Measurements from ENCODE around the gene ACOXL. TPM values are rescaled to one million over a fixed set of nuclear protein-coding genes. Genes with fewer than 3 reads are reported as not detected.

The ACOXL gene
- total and polyA plus RNA-seq, 3 donors from 2014 or later: 4.9 to 7.9 (median 5.3) TPM

DNA sequence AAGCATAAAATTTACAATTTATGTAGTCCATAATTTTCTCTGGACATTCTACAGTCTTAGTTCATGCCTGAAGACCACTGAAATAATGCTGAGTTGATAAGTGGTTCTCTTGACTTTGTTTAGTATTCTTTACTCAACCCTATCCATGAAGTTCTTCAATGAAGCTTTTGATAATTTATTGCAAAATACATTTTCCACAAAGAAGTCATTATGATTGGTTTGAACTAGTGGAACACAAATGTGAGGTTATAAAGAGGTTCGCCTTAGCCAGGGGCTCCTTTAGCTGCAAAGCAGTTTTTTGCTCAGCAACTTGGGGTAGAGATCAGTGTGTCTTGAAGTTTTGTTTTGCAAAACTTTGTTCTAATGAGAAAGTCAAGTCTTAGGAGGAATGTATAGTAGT lies 394.2 kb downstream of the ACOXL start:
- no peaks in the 10 kb centered on the region for H3K9me3 ChIP-seq
- no peaks in the 10 kb centered on the region for H3K27me3 ChIP-seq
- no peak overlapping the region for H3K4me3 ChIP-seq
- intact Hi-C loops (cut with DNase I; ENCODE audit: low total_unique reads): no loop called here
- 93 to 95% methylated on average over 1 of the region's 1 CpG for WGBS, 2 donors
- no peak for TF ChIP-seq POLR2A (IDR thresholded peaks at IDR 0.05)
- TF ChIP-seq, protein P1, sequence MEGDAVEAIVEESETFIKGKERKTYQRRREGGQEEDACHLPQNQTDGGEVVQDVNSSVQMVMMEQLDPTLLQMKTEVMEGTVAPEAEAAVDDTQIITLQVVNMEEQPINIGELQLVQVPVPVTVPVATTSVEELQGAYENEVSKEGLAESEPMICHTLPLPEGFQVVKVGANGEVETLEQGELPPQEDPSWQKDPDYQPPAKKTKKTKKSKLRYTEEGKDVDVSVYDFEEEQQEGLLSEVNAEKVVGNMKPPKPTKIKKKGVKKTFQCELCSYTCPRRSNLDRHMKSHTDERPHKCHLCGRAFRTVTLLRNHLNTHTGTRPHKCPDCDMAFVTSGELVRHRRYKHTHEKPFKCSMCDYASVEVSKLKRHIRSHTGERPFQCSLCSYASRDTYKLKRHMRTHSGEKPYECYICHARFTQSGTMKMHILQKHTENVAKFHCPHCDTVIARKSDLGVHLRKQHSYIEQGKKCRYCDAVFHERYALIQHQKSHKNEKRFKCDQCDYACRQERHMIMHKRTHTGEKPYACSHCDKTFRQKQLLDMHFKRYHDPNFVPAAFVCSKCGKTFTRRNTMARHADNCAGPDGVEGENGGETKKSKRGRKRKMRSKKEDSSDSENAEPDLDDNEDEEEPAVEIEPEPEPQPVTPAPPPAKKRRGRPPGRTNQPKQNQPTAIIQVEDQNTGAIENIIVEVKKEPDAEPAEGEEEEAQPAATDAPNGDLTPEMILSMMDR (IDR thresholded peaks at IDR 0.05): no peak
- DNase-seq: no peak
- peaks cover 4% of the 10 kb centered on the region for H3K4me1 ChIP-seq
- H3K36me3 ChIP-seq (ENCODE audit: low read depth, missing control alignments): no peaks in the 10 kb centered on the region
- H3K27ac ChIP-seq: no peak overlapping the region

DNA sequence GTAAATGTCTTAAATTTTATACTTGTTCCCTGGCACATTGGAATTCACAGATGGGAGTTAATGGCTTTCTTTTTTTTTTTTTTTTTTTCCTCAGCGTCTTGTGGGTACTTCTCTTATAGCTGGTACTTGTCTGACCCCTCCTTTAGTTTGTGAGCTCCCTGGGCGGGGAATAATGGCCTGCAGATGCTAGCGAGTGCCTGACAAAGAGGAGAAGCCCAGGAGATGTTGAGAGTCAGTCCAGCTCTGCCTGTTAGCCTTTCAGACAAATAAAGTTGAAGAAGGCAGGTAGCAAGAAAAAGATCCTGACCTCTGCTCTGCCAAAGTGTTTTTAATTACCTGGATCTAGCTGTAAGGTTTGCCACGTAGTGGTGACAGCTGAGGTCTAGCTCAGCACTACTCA lies 395.0 kb downstream of the ACOXL start:
- WGBS, 2 donors: 90 to 93% methylated on average over 4 of the region's 4 CpGs
- no peak for TF ChIP-seq POLR2A (IDR thresholded peaks at IDR 0.05)
- TF ChIP-seq, protein P1 (IDR thresholded peaks at IDR 0.05): no peak
- Histone ChIP-seq H3K36me3 (ENCODE audit: low read depth, missing control alignments) (no peaks in the 10 kb centered on the region), H3K4me1 (no peaks in the 10 kb centered on the region), H3K27me3 (no peaks in the 10 kb centered on the region), H3K27ac (no peak overlapping the region), H3K9me3 (no peaks in the 10 kb centered on the region), H3K4me3 (no peak overlapping the region)
- intact Hi-C loops (cut with DNase I; ENCODE audit: low total_unique reads): no loop called here
- DNase-seq: no peak

DNA sequence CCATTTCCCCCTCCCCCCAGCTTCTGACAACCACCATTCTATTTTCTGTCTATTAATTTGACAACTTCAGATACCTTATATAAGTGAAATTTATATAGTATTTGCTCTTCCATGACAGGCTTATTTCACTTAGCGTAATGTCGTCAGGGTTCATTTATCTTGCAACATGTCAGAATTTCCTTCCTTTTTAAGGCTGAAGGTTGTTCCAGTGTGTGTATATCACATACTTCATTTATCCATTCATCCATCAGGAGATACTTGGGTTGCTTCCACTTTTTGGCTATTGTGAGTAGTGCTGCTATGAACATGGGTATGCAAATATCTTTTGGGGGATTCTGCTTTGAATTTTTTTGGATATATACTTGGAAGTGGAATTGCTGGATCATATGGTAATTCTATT lies 395.7 kb downstream of the ACOXL start:
- 94 to 98% methylated on average over 2 of the region's 2 CpGs for WGBS, 2 donors
- no peak overlapping the region for H3K4me3 ChIP-seq
- no peaks in the 10 kb centered on the region for H3K27me3 ChIP-seq
- H3K9me3 ChIP-seq: no peaks in the 10 kb centered on the region
- H3K36me3 ChIP-seq (ENCODE audit: low read depth, missing control alignments): no peaks in the 10 kb centered on the region
- no peaks in the 10 kb centered on the region for H3K4me1 ChIP-seq
- no peak for TF ChIP-seq POLR2A (IDR thresholded peaks at IDR 0.05)
- TF ChIP-seq, protein P1 (IDR thresholded peaks at IDR 0.05): no peak
- no peak for DNase-seq
- no peak overlapping the region for H3K27ac ChIP-seq
- intact Hi-C loops (cut with DNase I; ENCODE audit: low total_unique reads): no loop called here

DNA sequence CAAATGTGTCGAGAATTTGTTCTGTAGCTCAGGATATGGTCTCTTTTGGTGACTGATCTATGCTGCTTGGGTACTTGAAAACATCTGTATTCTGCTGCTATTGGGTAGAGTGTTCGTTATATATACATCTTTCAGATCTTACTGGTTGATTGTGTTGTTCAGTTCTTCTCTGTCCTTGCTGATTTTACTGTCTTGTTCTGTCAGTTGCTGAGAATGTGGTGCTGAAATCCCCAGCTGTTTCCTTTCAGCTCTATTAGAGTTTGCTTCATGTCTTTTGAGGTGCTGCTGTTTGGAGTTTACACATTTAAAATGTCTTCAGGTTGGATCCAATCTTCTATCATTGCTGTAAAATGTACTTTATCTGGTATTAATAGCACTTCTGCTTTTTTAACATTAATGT lies 401.2 kb downstream of the ACOXL start:
- H3K4me3 ChIP-seq: no peak overlapping the region
- intact Hi-C loops (cut with DNase I; ENCODE audit: low total_unique reads): no loop called here
- WGBS, 2 donors: 86 to 88% methylated on average over 2 of the region's 2 CpGs
- H3K27me3 ChIP-seq: no peaks in the 10 kb centered on the region
- no peaks in the 10 kb centered on the region for H3K9me3 ChIP-seq
- no peak overlapping the region for H3K27ac ChIP-seq
- TF ChIP-seq, protein P1 (IDR thresholded peaks at IDR 0.05): no peak
- no peak for TF ChIP-seq POLR2A (IDR thresholded peaks at IDR 0.05)
- H3K36me3 ChIP-seq (ENCODE audit: low read depth, missing control alignments): no peaks in the 10 kb centered on the region
- H3K4me1 ChIP-seq: no peaks in the 10 kb centered on the region
- no peak for DNase-seq

DNA sequence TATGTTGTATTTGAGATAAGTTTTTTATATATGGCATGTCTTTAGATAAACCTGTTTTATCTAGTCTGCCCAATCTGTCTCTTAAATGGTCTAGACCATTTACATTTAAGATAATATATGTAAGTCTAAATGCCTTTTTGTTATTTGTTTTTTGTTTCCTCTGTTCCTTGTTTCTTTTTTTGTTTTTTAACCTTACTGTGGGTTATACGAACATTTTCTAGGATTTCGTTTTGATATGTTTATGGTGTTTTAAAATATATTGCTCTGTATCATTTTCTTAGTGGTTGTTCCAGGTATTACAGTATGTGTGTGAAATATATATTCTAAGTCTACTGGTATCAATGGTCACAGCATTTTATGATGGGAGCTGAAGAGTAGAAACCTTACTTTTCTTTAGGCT lies 401.7 kb downstream of the ACOXL start:
- DNase-seq: no peak
- Histone ChIP-seq H3K27me3 (no peaks in the 10 kb centered on the region), H3K9me3 (no peaks in the 10 kb centered on the region), H3K27ac (no peak overlapping the region), H3K36me3 (ENCODE audit: low read depth, missing control alignments) (no peaks in the 10 kb centered on the region), H3K4me1 (no peaks in the 10 kb centered on the region), H3K4me3 (no peak overlapping the region)
- intact Hi-C loops (cut with DNase I; ENCODE audit: low total_unique reads): no loop called here
- 92 to 99% methylated on average over 2 of the region's 2 CpGs for WGBS, 2 donors
- no peak for TF ChIP-seq POLR2A (IDR thresholded peaks at IDR 0.05)
- TF ChIP-seq, protein P1 (IDR thresholded peaks at IDR 0.05): peak in 1 of 3 experiments; percentile 67

All from testis (tissue), 3 donors.